Measurements from ENCODE around the gene COL10A1. TPM values are rescaled to one million over a fixed set of nuclear protein-coding genes. Genes with fewer than 3 reads are reported as not detected.
"Not testable (repeated sequence)": the region's sequence is repeated elsewhere in the genome, so short reads cannot be mapped to it uniquely, and the experiment has no call there.

COL10A1 gene
- total and polyA plus RNA-seq, 2 donors (not counting 3 experiments of a cell fraction or from before 2014, with no cell fraction given): not detected

DNA sequence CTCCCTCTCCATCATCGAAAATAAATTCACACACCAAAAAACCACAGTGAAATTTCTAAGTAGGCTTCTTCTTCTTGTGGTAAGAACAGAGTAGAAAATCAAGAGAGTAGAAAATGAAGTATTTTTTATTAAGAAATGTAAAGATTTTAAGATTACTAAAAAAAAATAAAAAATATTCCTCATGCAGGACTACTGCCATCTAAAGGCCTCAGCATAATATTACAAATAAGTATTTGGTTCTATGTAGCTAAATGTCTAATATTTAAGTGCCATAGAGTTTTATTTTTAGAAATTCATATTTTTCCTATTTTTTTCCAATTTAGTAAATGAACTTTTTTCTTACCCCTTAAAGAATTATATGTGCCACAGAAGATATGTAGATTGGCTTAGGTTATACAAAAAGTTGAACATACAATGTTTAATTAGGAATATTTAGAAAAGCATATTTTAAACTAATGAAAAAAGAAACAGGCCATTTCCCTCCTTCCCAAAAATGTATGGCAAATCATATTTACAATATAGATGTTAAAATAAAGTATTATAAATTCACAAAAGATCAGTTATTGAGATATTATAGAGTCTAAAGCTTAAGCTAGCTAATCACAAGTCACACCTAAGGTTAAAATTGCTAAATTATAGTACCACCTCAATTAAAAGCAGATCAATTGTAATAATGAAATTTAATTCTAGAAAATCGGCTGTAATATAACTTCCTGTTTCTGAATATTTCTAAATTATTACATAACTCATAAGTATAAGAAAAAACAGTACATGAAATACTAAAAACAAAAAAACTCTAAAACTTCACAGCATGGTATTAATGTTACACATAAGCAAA is 28.7 kb downstream of the COL10A1 start:
- intact Hi-C loops (cut with micrococcal nuclease): loop anchor here (1.0 to 5.0 kb wide), 2 partner anchors 86 to 200 kb away; no protein-coding TSS in a partner anchor
- Histone ChIP-seq H3K27ac (ENCODE audit: insufficient read depth, low read depth, low read length) (no peak overlapping the region), H3K4me2 (ENCODE audit: insufficient read depth, low read length) (no peak overlapping the region), H3K4me1 (ENCODE audit: control insufficient read depth, extremely low read depth, insufficient read depth, low read length) (peaks cover 10% of the 10 kb centered on the region), H3K36me3 (ENCODE audit: control insufficient read depth in 2 of 2, extremely low read depth in 1 of 2, insufficient read depth in 2 of 2, low read length in 2 of 2) (no peaks in the 10 kb centered on the region), H4K20me1 (replicated peaks; ENCODE audit: control insufficient read depth, extremely low read depth, insufficient read depth, low read length) (no peaks in the 10 kb centered on the region), H2AFZ (ENCODE audit: low read depth, low read length) (no peak overlapping the region), H3K27me3 (ENCODE audit: control insufficient read depth in 2 of 2, insufficient read depth in 2 of 2, low read length in 2 of 2) (peaks cover 0 to 3% of the 10 kb centered on the region in 2 experiments), H3K79me2 (ENCODE audit: control insufficient read depth, insufficient read depth, low read length) (no peaks in the 10 kb centered on the region), H3K9ac (replicated peaks; ENCODE audit: extremely low read depth, insufficient read depth, low read length) (no peak overlapping the region), H3K9me3 (replicated peaks; ENCODE audit: control insufficient read depth, insufficient read depth, low read length) (no peaks in the 10 kb centered on the region), H3K4me3 (replicated peaks in 1 of 3; ENCODE audit: insufficient read depth in 1 of 3, low read depth in 1 of 3, low read length in 3 of 3) (no peak overlapping the region), H3K9me1 (replicated peaks; ENCODE audit: control insufficient read depth, extremely low read depth, insufficient read depth, low read length) (no peaks in the 10 kb centered on the region)
- BruUV-seq (replicated peaks): no TSS peak
- TF ChIP-seq MYC (IDR thresholded peaks at IDR 0.05; ENCODE audit: low read depth, low read length): no peak
- TF ChIP-seq, protein P1, sequence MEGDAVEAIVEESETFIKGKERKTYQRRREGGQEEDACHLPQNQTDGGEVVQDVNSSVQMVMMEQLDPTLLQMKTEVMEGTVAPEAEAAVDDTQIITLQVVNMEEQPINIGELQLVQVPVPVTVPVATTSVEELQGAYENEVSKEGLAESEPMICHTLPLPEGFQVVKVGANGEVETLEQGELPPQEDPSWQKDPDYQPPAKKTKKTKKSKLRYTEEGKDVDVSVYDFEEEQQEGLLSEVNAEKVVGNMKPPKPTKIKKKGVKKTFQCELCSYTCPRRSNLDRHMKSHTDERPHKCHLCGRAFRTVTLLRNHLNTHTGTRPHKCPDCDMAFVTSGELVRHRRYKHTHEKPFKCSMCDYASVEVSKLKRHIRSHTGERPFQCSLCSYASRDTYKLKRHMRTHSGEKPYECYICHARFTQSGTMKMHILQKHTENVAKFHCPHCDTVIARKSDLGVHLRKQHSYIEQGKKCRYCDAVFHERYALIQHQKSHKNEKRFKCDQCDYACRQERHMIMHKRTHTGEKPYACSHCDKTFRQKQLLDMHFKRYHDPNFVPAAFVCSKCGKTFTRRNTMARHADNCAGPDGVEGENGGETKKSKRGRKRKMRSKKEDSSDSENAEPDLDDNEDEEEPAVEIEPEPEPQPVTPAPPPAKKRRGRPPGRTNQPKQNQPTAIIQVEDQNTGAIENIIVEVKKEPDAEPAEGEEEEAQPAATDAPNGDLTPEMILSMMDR (IDR thresholded peaks at IDR 0.05; ENCODE audit: extremely low read depth in 1 of 2, insufficient read depth in 1 of 2, low read depth in 1 of 2, low read length in 2 of 2): peak in 1 of 2 donors; percentile 20
- TF ChIP-seq EZH2 (IDR thresholded peaks at IDR 0.05; ENCODE audit: borderline replicate concordance, low read depth, low read length, severe bottlenecking): no peak
- DNase-seq (ENCODE audit: low read depth, low spot score): no peak
- FAIRE-seq: peak; percentile 44
- dilution Hi-C loops (cut with MboI; ENCODE audit: extremely low pct_ligation_motif_present, low sequenced_read_pairs): no loop called here
- CTCF ChIA-PET: interaction anchor here (0.7 to 5.0 kb wide), 25 partner anchors 9 to 1349 kb away, joined by 3 to 216 read pairs (median 4); partner anchors contain the start of gene FRK
- POLR2A ChIA-PET: no interaction called here

DNA sequence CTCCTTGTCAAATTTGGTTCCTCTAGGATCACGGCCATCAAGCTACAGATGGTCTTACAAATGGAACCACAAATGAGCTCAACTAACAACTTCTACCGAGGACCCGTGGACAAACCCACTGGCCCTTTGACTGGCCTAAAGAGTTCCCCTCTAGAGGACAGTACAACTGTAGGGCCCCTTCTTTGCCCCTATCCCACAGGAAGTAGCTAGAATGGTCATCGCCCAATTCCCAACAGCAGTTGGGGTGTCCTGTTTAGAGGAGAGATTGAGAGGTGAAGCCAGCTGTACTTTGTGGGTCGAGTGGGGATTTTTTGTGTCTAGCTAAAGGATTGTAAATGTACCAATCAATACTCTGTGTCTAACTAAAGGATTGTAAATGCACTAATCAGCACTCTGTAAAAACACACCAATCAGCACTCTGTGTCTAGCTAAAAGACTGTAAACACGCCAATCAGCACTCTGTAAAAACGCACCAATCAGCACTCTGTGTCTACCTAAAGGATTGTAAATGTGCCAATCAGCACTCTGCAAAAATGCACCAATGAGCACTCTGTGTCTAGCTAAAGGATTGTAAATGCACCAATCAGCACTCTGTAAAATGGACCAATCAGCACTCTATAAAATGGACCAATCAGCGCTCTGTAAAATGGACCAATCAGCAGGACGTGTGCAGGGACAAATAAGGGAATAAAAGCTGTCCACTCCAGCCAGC is 29.7 kb downstream of the COL10A1 start:
- H3K36me3 ChIP-seq (ENCODE audit: control insufficient read depth in 2 of 2, extremely low read depth in 1 of 2, insufficient read depth in 2 of 2, low read length in 2 of 2); H3K4me3 ChIP-seq (replicated peaks in 1 of 3; ENCODE audit: insufficient read depth in 1 of 3, low read depth in 1 of 3, low read length in 3 of 3); H3K4me2 ChIP-seq (ENCODE audit: insufficient read depth, low read length); dilution Hi-C loops (cut with MboI; ENCODE audit: extremely low pct_ligation_motif_present, low sequenced_read_pairs); H3K4me1 ChIP-seq (ENCODE audit: control insufficient read depth, extremely low read depth, insufficient read depth, low read length); H3K9me3 ChIP-seq (replicated peaks; ENCODE audit: control insufficient read depth, insufficient read depth, low read length); H3K27ac ChIP-seq (ENCODE audit: insufficient read depth, low read depth, low read length); H2AFZ ChIP-seq (ENCODE audit: low read depth, low read length); H3K79me2 ChIP-seq (ENCODE audit: control insufficient read depth, insufficient read depth, low read length); H3K9me1 ChIP-seq (replicated peaks; ENCODE audit: control insufficient read depth, extremely low read depth, insufficient read depth, low read length); H3K27me3 ChIP-seq (ENCODE audit: control insufficient read depth in 2 of 2, insufficient read depth in 2 of 2, low read length in 2 of 2); POLR2A ChIA-PET; DNase-seq (ENCODE audit: low read depth, low spot score); H4K20me1 ChIP-seq (replicated peaks; ENCODE audit: control insufficient read depth, extremely low read depth, insufficient read depth, low read length); FAIRE-seq; H3K9ac ChIP-seq (replicated peaks; ENCODE audit: extremely low read depth, insufficient read depth, low read length); BruUV-seq (replicated peaks): not testable (repeated sequence)
- CTCF ChIA-PET: interaction anchor here (1.0 to 5.0 kb wide), 18 partner anchors 8 to 1348 kb away, joined by 3 to 216 read pairs (median 5); partner anchors contain the start of gene FRK
- intact Hi-C loops (cut with micrococcal nuclease): loop anchor here (5.0 kb wide), 1 partner anchor 199 kb away; no protein-coding TSS in a partner anchor

All from endothelial cell of umbilical vein (primary cell).